PC-9 (cell line): ENCODE measurements around the gene COL4A3. TPM values are rescaled to one million over a fixed set of nuclear protein-coding genes. Genes with fewer than 3 reads are reported as not detected.

Source experiments
- BruUV-seq: library from RNA; stranded (reverse); fragments of 400-500 nt; replicated peaks from 2 replicates; lab custom pipeline; 2021; lab: Mats Ljungman, UMichigan
- CTCF ChIA-PET: fragments of 300-600 bp; sonication (Branson Sonifier 250); formaldehyde crosslinking; loops from one replicate; lab custom pipeline; 2022; ENCODE audit warnings: antibody characterized with exemption; lab: Charles Lee
- POLR2A ChIA-PET: fragments of 300-600 bp; sonication (Branson Sonifier 250); formaldehyde crosslinking; loops from one replicate; lab custom pipeline; 2022; ENCODE audit warnings: antibody characterized with exemption; ENCODE audit not compliant: unreplicated experiment; lab: Charles Lee
- DNase-seq, 2 experiments: peaks; one replicate each; pipeline versions ENCODE4 v3.0.0 to v3.0.0-alpha.2; 2015 to 2022; ENCODE audit warnings: mixed read lengths in 1 of 2
- H2AFZ ChIP-seq: fragments of 200-600 bp; sonication (generic); 2 replicates; pipeline ENCODE4 v1.8.1; 2017; ENCODE audit warnings: antibody characterized with exemption
- H3F3A ChIP-seq: fragments of 200-600 bp; sonication (generic); 2 replicates; pipeline ENCODE4 v1.8.1; 2017; ENCODE audit warnings: antibody characterized with exemption, mild to moderate bottlenecking, low read depth; ENCODE audit not compliant: insufficient read depth
- H3K27ac ChIP-seq: fragments of 200-600 bp; sonication (generic); 2 replicates; pipeline ENCODE4 v1.6.1; 2016; ENCODE audit warnings: mixed run types
- H3K27me3 ChIP-seq: fragments of 200-600 bp; sonication (generic); 2 replicates; pipeline ENCODE4 v1.6.1; 2016; ENCODE audit warnings: low read depth, mixed run types; ENCODE audit not compliant: insufficient read depth
- H3K36me3 ChIP-seq: fragments of 200-600 bp; sonication (generic); 2 replicates; pipeline ENCODE4 v1.6.1; 2016; ENCODE audit warnings: low read depth, mixed run types
- H3K4me1 ChIP-seq: fragments of 200-600 bp; sonication (generic); replicated peaks from 2 replicates; pipeline ENCODE4 v1.6.1; 2016; ENCODE audit warnings: mixed run types; ENCODE audit not compliant: insufficient read depth
- H3K4me2 ChIP-seq: fragments of 200-600 bp; sonication (generic); 2 replicates; pipeline ENCODE4 v1.6.1; 2017; ENCODE audit warnings: mixed run types
- H3K4me3 ChIP-seq: fragments of 200-600 bp; sonication (generic); 2 replicates; pipeline ENCODE4 v1.6.1; 2016; ENCODE audit warnings: mixed run types
- H3K79me2 ChIP-seq: fragments of 200-600 bp; sonication (generic); 2 replicates; pipeline ENCODE4 v1.6.1; 2017; ENCODE audit warnings: low read depth, mixed run types
- H3K9me2 ChIP-seq: fragments of 200-600 bp; sonication (generic); 2 replicates; pipeline ENCODE4 v1.8.1; 2017; ENCODE audit warnings: mild to moderate bottlenecking; ENCODE audit not compliant: insufficient read depth
- H3K9me3 ChIP-seq: fragments of 200-600 bp; sonication (generic); 2 replicates; pipeline ENCODE4 v1.8.1; 2016; ENCODE audit warnings: low read depth; ENCODE audit not compliant: insufficient read depth
- H4K20me1 ChIP-seq: fragments of 200-600 bp; sonication (generic); 2 replicates; pipeline ENCODE4 v1.8.1; 2017; ENCODE audit not compliant: insufficient read depth
- CTCF ChIP-seq: fragments of 200-600 bp; sonication (generic); conservative IDR thresholded peaks from 2 replicates; pipeline ENCODE4 v1.6.1; 2017; ENCODE audit warnings: mixed run types, antibody characterized with exemption, mild to moderate bottlenecking, moderate library complexity
- EZH2 ChIP-seq: fragments of 200-600 bp; sonication (generic); IDR thresholded peaks from 2 replicates; pipeline ENCODE4 v1.8.0; 2017; ENCODE audit warnings: antibody characterized with exemption, low read depth
- intact Hi-C: fragments of 100-400 bp; cut with micrococcal nuclease; formaldehyde crosslinking; loops from one replicate; pipeline ENCODE4 v1.10.0; 2022; ENCODE audit not compliant: unreplicated experiment
- total RNA-seq: library from RNA; stranded (reverse); gene quantifications from 2 replicates; pipeline ENCODE4 v1.2.3, GENCODE V29; 2021

COL4A3 gene
- total RNA-seq, 1 experiment from 2014 or later = 2.2 TPM

GRCh38 chr2:227348324-227348723 lies 183.9 kb downstream of the COL4A3 start:
- no peaks in the 10 kb centered on the region for H4K20me1 ChIP-seq
- H3K36me3 ChIP-seq = peaks cover 45% of the 10 kb centered on the region
- ChIA-PET POLR2A (no interaction called here), CTCF (interaction anchor here (0.6 kb wide), 1 partner anchor 1677 kb away, joined by 4 read pairs; no protein-coding TSS in a partner anchor)
- intact Hi-C loops = no loop called here
- H3K27ac ChIP-seq = no peak overlapping the region
- BruUV-seq = no TSS peak
- TF ChIP-seq CTCF (no peak), EZH2 (no peak)
- H3K27me3 ChIP-seq = no peaks in the 10 kb centered on the region
- no peaks in the 10 kb centered on the region for H3K9me2 ChIP-seq
- H3K4me3 ChIP-seq = no peak overlapping the region
- no peak overlapping the region for H2AFZ ChIP-seq
- no peak for DNase-seq
- peaks cover 4% of the 10 kb centered on the region; the same call in 1 of the 2 replicates for H3F3A ChIP-seq
- no peaks in the 10 kb centered on the region for H3K4me1 ChIP-seq
- H3K4me2 ChIP-seq = no peak overlapping the region
- no peaks in the 10 kb centered on the region for H3K79me2 ChIP-seq
- no peaks in the 10 kb centered on the region for H3K9me3 ChIP-seq

GRCh38 chr2:227349989-227350612 lies 185.7 kb downstream of the COL4A3 start:
- Histone ChIP-seq H3F3A (0 out of 2 replicates have a peak, but pooled peaks cover 4% of the 10 kb centered on the region), H4K20me1 (no peaks in the 10 kb centered on the region), H3K36me3 (peaks cover 39% of the 10 kb centered on the region; the same call in 1 of the 2 replicates), H3K79me2 (no peaks in the 10 kb centered on the region), H3K4me3 (no peak overlapping the region), H3K4me1 (no peaks in the 10 kb centered on the region), H2AFZ (no peak overlapping the region), H3K9me2 (no peaks in the 10 kb centered on the region), H3K27me3 (no peaks in the 10 kb centered on the region), H3K9me3 (no peaks in the 10 kb centered on the region), H3K4me2 (no peak overlapping the region), H3K27ac (no peak overlapping the region)
- TF ChIP-seq CTCF (no peak), EZH2 (no peak)
- no TSS peak for BruUV-seq
- intact Hi-C loops = no loop called here
- CTCF ChIA-PET = no interaction called here
- POLR2A ChIA-PET = no interaction called here
- no peak for DNase-seq

GRCh38 chr2:227351639-227352038 lies 187.2 kb downstream of the COL4A3 start:
- no peaks in the 10 kb centered on the region for H3K4me1 ChIP-seq
- 0 out of 2 replicates have a peak, but pooled peaks cover 4% of the 10 kb centered on the region for H3F3A ChIP-seq
- H3K36me3 ChIP-seq = peaks cover 43% of the 10 kb centered on the region
- H3K27ac ChIP-seq = no peak overlapping the region
- no peaks in the 10 kb centered on the region for H3K27me3 ChIP-seq
- H4K20me1 ChIP-seq = no peaks in the 10 kb centered on the region
- no peak for TF ChIP-seq EZH2
- no peak for TF ChIP-seq CTCF
- H3K79me2 ChIP-seq = no peaks in the 10 kb centered on the region
- H3K4me3 ChIP-seq = no peak overlapping the region
- no peak for DNase-seq
- H3K4me2 ChIP-seq = no peak overlapping the region
- intact Hi-C loops = no loop called here
- ChIA-PET CTCF (no interaction called here), POLR2A (interaction anchor here (0.7 kb wide), 1 partner anchor 16 kb away, joined by 3 read pairs; no protein-coding TSS in a partner anchor)
- no peaks in the 10 kb centered on the region for H3K9me3 ChIP-seq
- no peaks in the 10 kb centered on the region for H3K9me2 ChIP-seq
- no peak overlapping the region for H2AFZ ChIP-seq
- no TSS peak for BruUV-seq
